Measurements from ENCODE around the gene TTLL11.
"Not testable (repeated sequence)": the region's sequence is repeated elsewhere in the genome, so short reads cannot be mapped to it uniquely, and the experiment has no call there.

TTLL11 gene

GRCh38 chr9:121902461-121903135 is 190.5 kb downstream of the TTLL11 start:
- peak; percentile 98 for DNase-seq (ENCODE audit: low read depth)

- DNase-seq (ENCODE audit: low read depth) = peak; percentile 48
Observed at GRCh38 chr9:121901616-121902015, 191.5 kb downstream of the TTLL11 start.

- no peak for DNase-seq (ENCODE audit: low read depth)
Observed at GRCh38 chr9:121900163-121900562, 192.9 kb downstream of the TTLL11 start.

- DNase-seq (ENCODE audit: low read depth) = no peak
Observed at GRCh38 chr9:121898856-121899255, 194.3 kb downstream of the TTLL11 start.

GRCh38 chr9:121897140-121897539 is 196.0 kb downstream of the TTLL11 start:
- DNase-seq (ENCODE audit: low read depth) = no peak

- DNase-seq (ENCODE audit: low read depth) = no peak
Observed at GRCh38 chr9:121896545-121896943, 196.6 kb downstream of the TTLL11 start.

- peak; percentile 88 for DNase-seq (ENCODE audit: low read depth)
Observed at GRCh38 chr9:121895818-121896544, 197.1 kb downstream of the TTLL11 start.

GRCh38 chr9:121895358-121895757 is 197.8 kb downstream of the TTLL11 start:
- peak; percentile 44 for DNase-seq (ENCODE audit: low read depth)

GRCh38 chr9:121894380-121894779 is 198.7 kb downstream of the TTLL11 start:
- not testable (repeated sequence) for DNase-seq (ENCODE audit: low read depth)

- no peak for DNase-seq (ENCODE audit: low read depth)
Observed at GRCh38 chr9:121893786-121894185, 199.3 kb downstream of the TTLL11 start.

- DNase-seq (ENCODE audit: low read depth) = no peak
Observed at GRCh38 chr9:121892706-121893105, 200.4 kb downstream of the TTLL11 start.

- no peak for DNase-seq (ENCODE audit: low read depth)
Observed at GRCh38 chr9:121890746-121891145, 202.4 kb downstream of the TTLL11 start.

GRCh38 chr9:121889990-121890563 is 203.0 kb downstream of the TTLL11 start:
- no peak for DNase-seq (ENCODE audit: low read depth)

- DNase-seq (ENCODE audit: low read depth) = peak; percentile 61
Observed at GRCh38 chr9:121888438-121888775, 204.7 kb downstream of the TTLL11 start.

GRCh38 chr9:121887553-121888437 is 205.3 kb downstream of the TTLL11 start:
- no peak for DNase-seq (ENCODE audit: low read depth)

GRCh38 chr9:121886759-121887485 is 206.2 kb downstream of the TTLL11 start:
- peak; percentile 25 for DNase-seq (ENCODE audit: low read depth)

- DNase-seq (ENCODE audit: low read depth) = peak; percentile 69
Observed at GRCh38 chr9:121885345-121885901, 207.7 kb downstream of the TTLL11 start.

- no peak for DNase-seq (ENCODE audit: low read depth)
Observed at GRCh38 chr9:121884057-121884541, 209.0 kb downstream of the TTLL11 start.

- peak; percentile 69 for DNase-seq (ENCODE audit: low read depth)
Observed at GRCh38 chr9:121883281-121884056, 209.6 kb downstream of the TTLL11 start.

- DNase-seq (ENCODE audit: low read depth) = no peak
Observed at GRCh38 chr9:121881920-121882500, 211.1 kb downstream of the TTLL11 start.
